ENCODE data around the gene RPH3AL.

Gene RPH3AL

DNA sequence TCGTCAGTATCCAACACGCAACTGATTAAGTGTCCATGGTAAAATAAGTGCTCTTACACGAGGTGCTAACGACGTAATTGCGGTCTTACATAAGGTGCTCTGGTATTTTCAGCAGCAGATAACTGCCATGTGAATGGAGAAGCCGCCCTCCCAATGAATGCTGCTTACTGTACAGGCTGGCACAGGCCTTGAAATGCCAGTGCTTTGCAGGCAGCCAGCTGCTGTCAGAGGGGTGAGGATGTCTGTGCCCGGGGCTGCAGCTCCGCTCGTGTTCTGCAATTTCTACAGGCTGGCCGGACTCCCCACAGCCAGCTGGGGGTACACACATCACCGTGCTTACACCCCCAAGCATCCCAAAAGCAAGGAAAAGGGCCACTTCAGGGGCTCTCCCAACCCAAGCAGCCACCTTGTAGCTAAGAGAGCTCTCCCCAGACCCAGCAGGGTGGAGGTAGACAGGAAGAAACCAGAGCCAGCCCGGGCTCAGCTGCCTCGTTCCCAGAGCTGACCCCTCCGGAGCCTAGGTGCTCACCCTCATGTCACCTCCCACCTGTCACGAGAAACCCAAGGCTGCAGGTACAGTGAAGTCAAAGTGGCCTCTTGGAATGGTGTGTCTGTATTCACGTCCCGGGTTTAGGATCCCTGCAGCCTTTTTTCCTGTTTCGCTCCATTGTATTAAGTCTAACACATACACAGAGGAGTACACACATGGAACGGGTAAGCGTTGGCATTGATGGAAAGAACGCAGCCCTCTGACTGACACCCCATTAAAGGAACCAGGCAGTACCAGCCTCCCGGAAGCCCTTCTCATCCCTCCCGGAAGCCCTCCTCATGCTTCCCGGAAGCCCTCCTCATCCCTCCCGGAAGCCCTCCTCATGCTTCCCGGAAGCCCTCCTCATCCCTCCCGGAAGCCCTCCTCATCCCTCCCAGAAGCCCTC is 27.2 kb upstream of the RPH3AL start:
- peak; percentile 21 for DNase-seq (ENCODE audit: low spot score)
- 0 out of 3 replicates have a peak, but pooled peaks have one; percentile 42 for ATAC-seq (ENCODE audit: low read depth)

GRCh38 chr17:378068-378467 is 25.5 kb upstream of the RPH3AL start:
- no peak for TF ChIP-seq CTCF (IDR thresholded peaks at IDR 0.05; ENCODE audit: poor library complexity, severe bottlenecking)
- no peak overlapping the region for H3K27ac ChIP-seq (ENCODE audit: poor library complexity, severe bottlenecking)
- H3K9me3 ChIP-seq (ENCODE audit: severe bottlenecking) = no peaks in the 10 kb centered on the region
- ATAC-seq (ENCODE audit: low read depth) (no peak), DNase-seq (ENCODE audit: low spot score) (peak; percentile 11)
- H3K36me3 ChIP-seq (ENCODE audit: low read depth) = no peaks in the 10 kb centered on the region
- no peaks in the 10 kb centered on the region for H3K4me1 ChIP-seq (ENCODE audit: insufficient read depth, poor library complexity, severe bottlenecking)
- no peak overlapping the region for H3K4me3 ChIP-seq (ENCODE audit: severe bottlenecking)
- no peaks in the 10 kb centered on the region for H3K27me3 ChIP-seq (ENCODE audit: insufficient read depth, poor library complexity, severe bottlenecking)

More for the DNA sequence above, 27.2 kb upstream of the RPH3AL start:
- H3K4me3 ChIP-seq (ENCODE audit: severe bottlenecking) = no peak overlapping the region
- no peak for TF ChIP-seq CTCF (IDR thresholded peaks at IDR 0.05; ENCODE audit: poor library complexity, severe bottlenecking)
- no peaks in the 10 kb centered on the region for H3K36me3 ChIP-seq (ENCODE audit: low read depth)
- no peaks in the 10 kb centered on the region for H3K27me3 ChIP-seq (ENCODE audit: insufficient read depth, poor library complexity, severe bottlenecking)
- H3K9me3 ChIP-seq (ENCODE audit: severe bottlenecking) = no peaks in the 10 kb centered on the region
- no peaks in the 10 kb centered on the region for H3K4me1 ChIP-seq (ENCODE audit: insufficient read depth, poor library complexity, severe bottlenecking)
- H3K27ac ChIP-seq (ENCODE audit: poor library complexity, severe bottlenecking) = no peak overlapping the region

DNA sequence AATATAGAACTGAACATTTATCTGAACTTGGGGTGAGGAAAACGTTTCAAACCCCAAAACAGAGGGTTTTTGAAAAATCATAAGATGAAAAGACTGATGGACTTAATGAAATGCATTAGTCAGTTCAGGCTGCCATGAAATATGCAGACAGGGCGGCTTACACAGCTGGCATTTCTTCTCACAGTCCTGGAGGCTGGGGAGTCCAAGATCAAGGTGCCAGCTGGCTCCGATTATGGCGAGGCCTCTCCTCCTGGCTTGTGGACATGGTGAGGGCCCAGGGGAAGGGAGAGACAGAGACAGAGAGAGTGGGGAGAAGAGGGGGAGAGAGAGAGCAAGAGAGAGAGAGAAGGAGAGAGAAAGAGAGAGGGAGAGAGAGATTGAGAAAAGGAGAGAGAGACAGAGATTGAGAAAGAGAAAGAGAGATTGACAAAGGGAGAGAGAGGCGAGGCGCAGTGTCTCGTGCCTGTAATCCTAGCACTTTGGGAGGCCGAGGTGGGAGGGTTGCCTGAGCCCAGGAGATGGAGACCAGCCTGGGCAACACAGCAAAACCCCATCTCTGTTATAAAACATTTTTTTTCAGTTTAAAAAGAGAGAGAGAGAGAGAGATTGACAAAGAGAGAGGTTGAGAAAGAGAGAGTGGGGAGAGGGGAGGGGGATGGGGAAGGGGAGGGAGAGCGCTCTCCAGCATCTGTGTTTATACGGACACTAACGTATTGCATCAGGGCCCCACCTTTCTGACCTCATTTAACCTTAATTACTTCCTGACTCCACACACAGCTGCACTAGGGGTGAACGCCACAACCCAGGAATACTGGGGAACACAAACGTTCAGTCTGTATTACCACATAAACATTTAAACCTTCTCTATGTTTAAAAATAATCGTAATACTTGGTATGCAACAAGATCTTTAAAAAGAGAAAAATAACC is 24.6 kb upstream of the RPH3AL start:
- no peaks in the 10 kb centered on the region for H3K9me3 ChIP-seq (ENCODE audit: severe bottlenecking)
- no peak overlapping the region for H3K27ac ChIP-seq (ENCODE audit: poor library complexity, severe bottlenecking)
- no peaks in the 10 kb centered on the region for H3K4me1 ChIP-seq (ENCODE audit: insufficient read depth, poor library complexity, severe bottlenecking)
- no peak for TF ChIP-seq CTCF (IDR thresholded peaks at IDR 0.05; ENCODE audit: poor library complexity, severe bottlenecking)
- H3K4me3 ChIP-seq (ENCODE audit: severe bottlenecking) = no peak overlapping the region
- no peaks in the 10 kb centered on the region for H3K36me3 ChIP-seq (ENCODE audit: low read depth)
- no peaks in the 10 kb centered on the region for H3K27me3 ChIP-seq (ENCODE audit: insufficient read depth, poor library complexity, severe bottlenecking)
- peak; percentile 9 for DNase-seq (ENCODE audit: low spot score)
- no peak for ATAC-seq (ENCODE audit: low read depth)

DNA sequence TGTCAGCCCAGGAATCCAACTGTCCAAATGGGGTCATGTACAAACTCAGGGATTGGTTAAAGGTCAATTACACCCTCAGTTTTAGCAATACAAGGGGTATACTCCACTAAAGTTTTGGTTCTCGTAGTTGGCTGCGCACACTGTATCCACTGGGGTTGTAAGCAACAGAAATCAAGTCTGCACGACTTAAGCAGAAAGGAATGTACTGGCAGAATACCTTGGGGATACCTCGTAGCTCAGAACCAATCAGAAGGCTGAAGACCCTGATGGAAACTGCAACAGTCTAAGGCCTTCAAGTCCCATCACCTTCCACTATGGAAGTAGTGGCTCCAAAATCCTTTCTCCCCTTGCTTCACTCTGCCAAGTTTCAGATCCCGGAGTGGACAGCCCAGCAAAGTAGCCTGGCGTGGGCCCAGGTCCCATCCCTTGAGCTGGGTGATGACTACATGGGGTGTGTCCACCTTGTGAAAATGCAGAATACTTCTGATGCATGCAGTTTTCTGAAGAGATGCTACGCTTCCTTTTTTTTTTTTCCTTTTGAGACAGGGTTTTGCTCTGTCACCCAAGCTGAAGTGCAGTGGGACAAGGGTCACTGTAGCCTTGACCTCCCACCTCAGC is 21.1 kb upstream of the RPH3AL start:
- ATAC-seq (ENCODE audit: low read depth) (peak; percentile 53; the same call in 2 of the 3 replicates), DNase-seq (ENCODE audit: low spot score) (peak; percentile 5)
- Histone ChIP-seq H3K9me3 (ENCODE audit: severe bottlenecking) (no peaks in the 10 kb centered on the region), H3K36me3 (ENCODE audit: low read depth) (no peaks in the 10 kb centered on the region), H3K27ac (ENCODE audit: poor library complexity, severe bottlenecking) (no peak overlapping the region), H3K27me3 (ENCODE audit: insufficient read depth, poor library complexity, severe bottlenecking) (no peaks in the 10 kb centered on the region), H3K4me3 (ENCODE audit: severe bottlenecking) (no peak overlapping the region), H3K4me1 (ENCODE audit: insufficient read depth, poor library complexity, severe bottlenecking) (no peaks in the 10 kb centered on the region)
- TF ChIP-seq CTCF (IDR thresholded peaks at IDR 0.05; ENCODE audit: poor library complexity, severe bottlenecking) = no peak
